Left renal pelvis (tissue), 4 donors: ENCODE measurements around the gene ZFPM1. TPM values are rescaled to one million over a fixed set of nuclear protein-coding genes. Genes with fewer than 3 reads are reported as not detected.

Experiments
- DNase-seq, 4 donors: peaks; one replicate each; pipeline ENCODE4 v3.0.0-alpha.2; 2013; ENCODE audit warnings: low read depth in 4 of 4, low spot score in 3 of 4
- polyA plus RNA-seq, 4 donors: library from polyadenylated mRNA; unstranded; fragments of 120-200 nt; gene quantifications; one replicate each; pipeline ENCODE4 v1.2.1, GENCODE V29; 2013; ENCODE audit not compliant: insufficient read length in 4 of 4

The ZFPM1 gene
- polyA plus RNA-seq, 4 donors: 2.2 to 5.3 (median 2.7) TPM

DNA sequence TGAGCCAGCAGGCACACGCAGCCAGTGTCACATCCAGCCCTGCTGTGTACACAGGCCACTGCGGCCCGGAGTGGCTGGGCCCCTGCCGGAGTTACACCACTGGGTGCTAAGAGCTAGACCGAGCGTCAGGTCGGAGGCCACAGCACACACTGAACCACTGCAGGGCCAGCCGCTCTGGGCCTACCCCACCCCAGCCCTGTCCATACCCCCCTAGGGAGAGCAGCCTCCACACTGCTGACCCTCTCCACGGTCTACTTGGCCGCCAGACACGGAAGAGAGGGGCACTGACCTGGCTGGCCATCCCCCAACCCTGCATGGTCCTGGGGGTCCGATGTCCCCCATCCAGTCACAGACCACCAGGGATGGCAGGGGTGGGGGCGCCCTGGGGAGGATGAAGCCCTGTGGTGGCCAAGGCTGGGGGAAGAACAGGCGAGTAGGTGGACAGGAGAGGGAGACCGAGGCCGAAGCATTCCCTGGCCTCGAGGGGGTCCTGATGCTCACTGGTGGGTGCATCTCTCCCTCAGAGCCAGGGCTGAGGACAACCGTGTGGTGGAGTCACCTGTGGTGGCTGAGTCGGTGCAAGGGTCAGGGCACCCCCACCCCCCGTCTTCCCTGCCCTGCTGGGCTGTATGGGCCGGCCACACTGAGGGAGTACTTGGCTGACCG is 82.2 kb downstream of the ZFPM1 start:
- DNase-seq: no peak

DNA sequence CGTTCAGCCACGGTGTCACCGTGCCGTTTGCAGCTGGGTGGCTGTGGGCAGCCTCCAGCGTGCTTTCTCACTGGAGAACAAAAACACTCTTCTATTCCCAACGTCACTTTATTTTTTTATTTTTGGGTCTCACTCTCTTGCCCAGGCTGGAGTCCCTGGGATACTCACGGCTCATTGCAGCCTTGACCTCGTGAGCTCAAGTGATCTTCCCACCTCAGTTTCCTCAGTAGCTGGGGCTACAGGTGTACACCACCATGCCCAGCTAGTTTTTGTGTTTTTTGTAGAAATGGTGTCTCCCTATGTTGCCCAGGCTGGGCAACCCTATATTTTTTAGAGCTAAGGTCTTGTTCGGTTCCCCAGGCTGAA is 82.8 kb downstream of the ZFPM1 start:
- DNase-seq: no peak

DNA sequence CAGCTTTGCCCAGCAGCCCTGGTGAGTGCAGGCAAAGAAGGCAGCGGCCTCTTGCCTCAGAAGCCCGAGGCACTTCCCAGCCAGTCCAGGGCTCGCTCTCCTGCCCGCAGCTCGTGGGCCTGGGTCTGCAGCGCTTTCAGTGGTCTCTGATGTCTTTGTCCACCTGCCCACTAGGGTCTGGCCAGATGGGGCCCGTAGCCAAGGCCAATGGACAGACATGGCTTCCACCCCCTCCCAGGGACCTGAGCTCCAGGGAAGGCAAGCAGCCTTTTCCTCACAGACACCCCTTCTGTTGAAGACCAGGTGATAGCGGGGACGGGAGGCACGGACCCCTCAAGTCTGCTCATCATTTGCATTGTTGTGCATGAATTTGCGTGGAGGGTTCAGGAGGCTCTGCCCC is 83.4 kb downstream of the ZFPM1 start:
- no peak for DNase-seq

DNA sequence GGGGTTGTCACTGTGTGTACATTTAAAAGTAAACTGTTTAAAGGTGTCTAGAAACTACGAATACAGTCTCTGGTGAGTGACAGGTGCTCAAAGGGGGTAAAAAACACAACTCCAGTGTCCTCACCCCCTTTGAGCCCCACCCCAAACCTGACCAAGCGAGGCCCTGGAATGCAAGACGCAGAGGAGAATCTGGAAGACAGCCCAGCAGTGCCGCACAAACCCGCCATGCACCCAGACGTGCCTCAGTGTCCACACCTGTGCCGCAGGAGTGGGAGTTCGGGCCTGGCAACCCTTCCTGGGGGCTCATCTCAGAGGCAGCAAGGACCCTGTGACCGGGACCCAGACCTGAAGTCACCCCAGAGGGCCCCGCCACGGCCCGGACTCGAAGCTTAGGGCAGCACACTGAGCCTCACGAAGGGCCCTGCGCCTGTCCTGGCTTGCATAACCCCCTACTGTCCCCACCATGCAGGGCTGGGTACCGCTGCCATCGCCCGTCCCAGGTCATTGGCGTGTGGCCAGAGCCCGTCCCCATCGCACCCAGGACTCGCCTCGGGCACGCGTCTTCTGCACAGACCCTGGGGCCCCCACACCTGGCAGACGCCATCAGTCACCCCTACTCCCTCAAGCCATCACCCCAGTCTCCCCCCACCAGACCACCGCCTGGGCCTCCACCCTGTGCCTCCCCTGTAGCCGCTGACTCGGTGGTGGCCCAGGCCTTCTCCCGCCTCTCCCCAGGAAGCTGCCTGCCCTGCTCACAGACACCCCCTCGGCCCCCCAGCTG is 84.1 kb downstream of the ZFPM1 start:
- DNase-seq: no peak

DNA sequence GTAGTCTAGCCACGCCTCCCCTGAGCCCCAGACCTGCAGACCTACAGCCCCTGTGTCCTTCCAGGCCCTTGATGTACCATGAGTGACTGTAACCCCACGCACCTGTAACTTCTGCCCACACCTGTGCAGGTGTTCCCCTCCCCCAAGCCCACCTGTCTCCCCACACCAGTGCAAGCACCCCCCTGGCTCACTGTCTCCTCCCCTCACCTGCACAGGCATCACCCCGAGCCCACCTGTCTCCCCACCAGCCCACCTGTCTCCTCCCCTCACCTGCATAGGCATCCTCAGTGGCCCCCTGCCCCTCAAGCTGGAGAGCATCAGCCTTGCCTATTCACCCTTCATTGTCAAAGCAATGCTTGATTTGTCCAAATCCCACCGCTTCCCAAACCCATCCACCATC is 84.8 kb downstream of the ZFPM1 start:
- DNase-seq: no peak

DNA sequence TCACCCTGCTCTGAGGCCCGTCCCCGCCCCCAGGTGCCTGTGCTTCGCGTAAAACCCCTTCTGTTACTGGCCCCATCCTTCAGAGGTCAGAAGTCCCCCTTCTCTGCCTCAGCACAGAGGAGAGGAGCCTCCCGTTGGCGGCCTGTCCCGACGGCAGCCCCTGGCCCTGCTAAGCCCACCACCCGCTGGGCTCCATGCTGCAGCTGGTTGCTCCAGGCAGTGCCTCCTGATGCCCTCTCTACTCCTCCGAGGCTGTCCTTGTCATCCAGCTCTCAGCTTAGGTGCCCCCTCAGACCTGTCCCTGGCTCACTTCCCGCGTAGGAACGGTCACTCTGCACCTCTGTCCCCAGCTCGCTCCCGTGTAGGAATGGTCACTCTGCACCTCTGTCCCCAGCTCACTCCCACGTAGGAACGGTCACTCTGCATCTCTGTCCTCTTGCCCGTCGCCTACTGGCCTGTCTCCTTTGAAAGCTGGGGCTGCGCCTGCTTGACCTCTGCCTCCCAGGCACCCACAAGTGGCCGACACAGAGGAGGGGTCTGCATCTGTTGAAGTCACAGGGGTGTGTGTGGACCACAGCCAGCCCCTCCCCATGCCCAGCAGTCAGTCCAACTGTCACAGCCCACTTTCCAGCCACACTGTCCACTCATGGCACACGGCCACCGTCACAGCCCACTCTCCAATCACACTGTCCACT is 85.4 kb downstream of the ZFPM1 start:
- DNase-seq: no peak

DNA sequence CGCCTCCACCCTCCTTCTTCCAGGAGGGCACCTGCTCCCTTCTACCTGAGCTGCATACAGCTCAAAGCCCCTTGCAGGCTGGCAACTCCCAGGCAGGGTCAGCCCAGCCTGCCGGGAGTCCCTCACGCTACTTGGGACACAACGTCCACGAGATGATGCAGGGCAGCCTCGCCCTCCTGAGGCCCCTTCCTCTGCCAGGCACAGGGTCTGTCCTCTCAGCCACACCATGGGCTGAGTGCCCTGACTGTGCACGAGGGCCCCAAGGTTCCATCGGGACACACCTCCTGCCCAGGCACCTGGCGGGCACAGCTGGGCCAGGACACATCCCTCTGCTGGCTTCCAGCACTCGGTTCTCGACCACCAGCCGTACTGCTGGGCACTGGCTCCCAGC is 86.2 kb downstream of the ZFPM1 start:
- DNase-seq: no peak

DNA sequence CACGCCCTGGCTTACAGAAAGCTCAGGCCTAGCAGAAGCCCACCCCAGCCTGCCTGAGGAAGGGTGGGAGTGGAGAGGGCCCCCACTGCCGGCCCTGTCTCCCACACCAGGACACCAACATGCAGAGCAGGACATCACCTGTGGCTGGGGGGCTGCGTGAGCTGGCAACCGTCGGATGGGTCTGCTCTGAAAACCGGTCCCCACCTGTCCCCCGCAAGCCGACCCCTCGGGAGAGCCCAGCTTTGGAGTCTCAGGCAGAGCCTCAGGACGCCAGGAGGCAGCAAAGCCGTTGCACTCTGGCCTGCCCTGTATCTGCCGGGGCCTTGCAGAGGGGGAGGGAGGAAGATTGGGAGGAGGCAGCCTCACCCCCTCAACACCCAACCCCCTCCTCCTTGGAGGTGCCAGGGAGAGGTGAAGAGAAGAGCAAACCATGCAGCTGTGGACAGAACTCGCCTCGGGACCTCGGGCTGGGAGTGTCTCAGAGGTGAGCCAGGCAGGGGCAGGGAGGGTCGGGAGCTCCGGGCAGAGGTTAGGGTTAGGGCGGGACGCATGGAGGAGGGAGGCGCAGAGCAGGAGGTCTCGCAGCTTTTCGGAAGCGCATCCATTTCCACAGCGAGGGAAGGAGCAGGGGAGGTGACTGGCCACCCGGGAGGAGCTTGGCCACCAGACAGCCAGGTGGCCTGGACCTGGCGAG is 86.7 kb downstream of the ZFPM1 start:
- DNase-seq: no peak

DNA sequence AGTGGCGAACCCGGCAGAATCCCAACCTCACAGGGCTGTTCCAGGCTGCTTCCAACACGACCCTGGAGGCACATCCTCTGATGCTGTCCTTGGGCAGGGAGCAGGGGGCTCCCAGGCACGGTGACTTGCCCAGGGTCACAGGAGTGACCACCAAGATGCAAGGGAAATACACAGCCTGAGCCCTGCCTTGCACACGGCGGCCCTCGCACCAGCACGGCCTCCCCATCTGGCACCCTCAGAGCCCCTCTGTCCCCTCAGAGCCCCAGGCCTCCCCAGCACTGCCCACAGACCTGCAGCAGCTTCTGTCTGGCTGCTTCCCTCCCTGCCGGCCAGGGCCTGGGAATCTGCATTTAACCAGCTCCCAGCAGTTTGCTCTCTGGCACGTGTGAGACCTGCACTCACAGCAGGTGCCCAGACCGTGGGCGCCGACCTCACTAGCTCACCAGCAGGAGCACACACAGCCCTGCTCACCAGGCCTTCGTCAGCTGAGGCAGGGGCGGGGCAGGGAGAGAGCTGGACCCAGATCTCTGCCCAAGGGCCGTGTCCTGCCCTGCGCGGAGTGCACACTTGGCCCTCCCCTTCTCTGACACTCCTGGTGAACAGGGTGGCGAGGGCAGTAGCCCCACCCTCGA is 87.4 kb downstream of the ZFPM1 start:
- DNase-seq: no peak

DNA sequence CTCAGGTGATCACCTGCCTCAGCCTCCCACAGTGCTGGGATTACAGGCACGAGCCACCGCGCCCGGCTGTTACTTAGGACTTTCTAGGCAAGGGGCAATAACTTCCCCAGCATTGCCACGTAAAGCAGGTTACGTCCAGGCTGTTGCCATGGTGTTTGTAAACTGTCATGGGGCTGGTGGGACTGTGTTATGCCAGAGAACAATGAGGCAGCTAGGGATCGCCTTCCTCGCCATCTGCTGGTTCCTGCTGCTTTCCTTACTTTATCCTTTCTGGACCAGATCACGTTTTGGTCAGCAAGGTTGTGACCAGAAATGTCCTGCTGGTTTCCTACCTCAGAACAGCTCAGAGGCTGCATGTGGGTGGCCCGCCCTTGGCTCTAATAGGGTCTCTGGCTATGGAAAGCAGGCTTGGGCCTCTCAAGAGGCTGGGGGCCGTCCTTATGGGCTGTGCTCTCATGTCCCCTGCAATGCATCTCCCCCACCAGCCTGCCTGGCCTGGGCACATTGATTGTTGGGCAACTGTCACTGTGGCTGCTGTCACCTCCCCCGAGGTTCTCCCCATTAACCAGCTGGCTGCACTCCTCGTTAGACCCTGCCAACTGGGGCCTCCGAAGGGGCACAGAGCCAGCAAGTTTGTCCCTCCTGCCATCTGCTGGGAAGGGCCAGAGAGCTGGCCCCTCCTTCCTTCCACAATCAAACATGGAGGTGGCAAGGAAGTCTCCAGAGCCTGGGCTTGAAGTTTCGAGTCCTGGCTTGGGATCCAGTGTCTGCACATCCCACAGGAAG is 88.9 kb downstream of the ZFPM1 start:
- DNase-seq: no peak

DNA sequence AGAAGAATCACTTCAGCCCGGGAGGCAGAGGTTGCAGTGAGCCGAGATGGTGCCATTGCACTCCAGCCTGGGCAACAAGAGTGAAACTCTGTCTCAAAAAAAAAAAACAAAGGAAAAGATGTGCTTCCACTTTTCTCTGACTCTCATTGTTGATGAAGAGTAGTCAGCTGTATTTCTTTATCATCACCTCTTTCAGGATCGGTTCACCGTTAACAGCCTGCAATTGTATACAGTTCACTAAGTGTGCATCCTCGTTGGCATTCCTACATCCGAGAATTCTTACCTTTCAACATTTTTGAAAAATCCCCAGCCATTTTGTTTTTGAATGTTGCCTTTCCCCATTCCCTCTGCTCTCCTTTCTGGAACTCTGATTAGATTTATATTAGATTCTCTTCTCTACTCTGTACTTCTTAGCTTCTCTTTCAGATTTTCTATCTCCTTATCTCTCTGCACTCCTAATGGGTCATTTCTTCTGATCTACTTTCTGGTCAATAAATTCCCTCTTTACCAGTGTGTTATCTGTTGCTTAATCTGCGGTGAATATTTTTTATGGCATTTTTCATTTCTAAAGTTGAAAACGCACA is 90.2 kb downstream of the ZFPM1 start:
- no peak for DNase-seq

DNA sequence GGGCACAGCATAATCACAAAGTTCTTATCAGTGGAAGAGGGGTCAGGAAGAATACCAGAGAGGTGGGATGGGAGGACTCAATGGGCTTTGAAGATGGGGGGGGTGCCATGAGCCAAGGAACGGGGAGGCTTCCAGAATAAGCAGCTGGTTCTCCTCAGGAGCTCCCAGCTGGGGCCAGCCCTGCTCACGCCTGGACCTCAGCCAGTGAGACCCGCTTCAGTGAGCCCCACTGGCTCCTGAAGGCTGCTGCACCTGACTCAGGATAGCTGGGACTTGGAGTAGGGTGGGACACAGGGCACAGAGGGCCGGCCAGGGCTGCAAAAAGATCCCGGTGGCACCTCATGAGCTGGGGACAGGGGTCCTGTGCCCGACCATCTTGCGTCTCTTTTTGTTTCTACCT is 92.7 kb downstream of the ZFPM1 start:
- DNase-seq: no peak

DNA sequence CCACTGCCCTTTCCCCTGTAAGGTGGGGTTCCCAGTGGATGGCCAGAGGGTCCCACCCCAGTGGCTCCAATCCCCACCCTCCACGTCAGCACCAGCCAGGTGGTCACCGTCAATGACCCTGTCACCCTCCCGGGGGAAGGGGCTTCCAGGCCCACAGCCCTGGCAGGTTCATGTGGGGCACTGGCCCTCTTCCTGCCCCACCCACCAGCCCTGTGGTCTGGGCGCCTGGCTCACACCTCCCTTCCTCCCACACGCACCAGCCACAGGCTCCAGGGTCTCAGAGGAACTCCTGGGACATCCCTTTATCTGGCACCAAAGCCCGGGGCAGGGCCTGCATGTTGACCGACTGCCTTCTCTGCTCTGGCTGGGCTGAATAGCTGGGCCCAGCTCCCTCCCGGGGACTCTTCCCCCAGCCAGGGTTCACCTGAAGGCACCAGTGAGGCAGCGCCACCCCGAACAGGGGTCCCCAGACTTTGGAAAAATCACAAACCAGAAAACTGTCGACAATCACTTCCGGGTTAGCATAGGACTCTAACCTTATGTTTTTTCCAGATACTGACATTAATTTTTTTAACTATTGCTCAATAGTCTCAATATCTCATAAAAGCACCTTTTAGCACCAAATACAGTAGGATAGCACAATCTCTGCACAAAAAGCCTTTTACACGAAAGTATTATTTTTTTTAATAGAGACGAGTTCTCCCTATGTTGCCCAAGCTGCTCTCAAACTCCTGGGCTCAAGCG is 95.2 kb downstream of the ZFPM1 start:
- no peak for DNase-seq

DNA sequence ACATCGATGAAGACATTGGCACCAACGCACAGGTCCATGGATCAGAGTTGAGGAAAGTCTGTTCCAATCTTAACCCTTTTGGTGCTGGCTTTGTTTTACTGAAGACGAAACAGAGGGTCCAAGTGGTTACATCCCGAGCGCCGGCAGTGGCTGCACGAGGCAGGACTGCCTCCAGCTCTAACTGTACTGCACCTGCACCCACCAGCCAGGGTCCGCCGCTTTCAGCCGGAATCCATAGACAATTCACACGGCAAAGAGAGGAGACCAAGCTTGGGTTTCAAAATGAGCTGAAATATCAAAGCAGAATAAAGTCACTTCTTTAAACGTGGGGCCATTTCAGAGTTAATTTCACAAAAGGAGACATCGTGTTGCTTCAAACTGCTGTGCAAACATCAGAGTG is 95.9 kb downstream of the ZFPM1 start:
- DNase-seq: no peak

DNA sequence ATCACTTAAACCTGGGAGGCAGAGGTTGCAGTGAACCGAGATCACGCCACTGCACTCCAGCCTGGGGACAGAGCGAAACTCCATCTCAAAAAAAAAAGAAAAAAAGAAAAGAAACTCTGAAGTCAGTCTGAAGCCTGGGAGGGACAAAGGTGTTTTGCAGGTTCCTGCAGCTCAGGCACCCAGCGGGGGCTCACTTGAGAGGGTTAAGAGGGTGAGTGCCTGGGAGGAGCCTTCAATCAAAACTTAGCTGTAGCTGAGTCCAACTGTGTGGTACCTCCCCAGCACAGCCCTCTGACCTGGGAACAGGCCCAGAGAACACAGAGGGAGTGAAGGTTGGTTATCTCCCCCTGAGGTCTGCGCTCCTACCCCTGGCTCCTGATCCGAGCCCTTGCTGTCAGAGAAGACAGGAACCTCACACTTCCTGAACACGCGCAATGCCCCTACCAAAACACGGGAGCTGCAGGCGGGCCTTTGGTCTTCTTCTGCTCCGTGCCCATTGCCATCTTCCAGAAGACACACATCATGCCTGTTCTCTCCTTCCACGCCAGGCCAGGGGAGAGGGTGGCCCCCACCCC is 96.7 kb downstream of the ZFPM1 start:
- DNase-seq: no peak

DNA sequence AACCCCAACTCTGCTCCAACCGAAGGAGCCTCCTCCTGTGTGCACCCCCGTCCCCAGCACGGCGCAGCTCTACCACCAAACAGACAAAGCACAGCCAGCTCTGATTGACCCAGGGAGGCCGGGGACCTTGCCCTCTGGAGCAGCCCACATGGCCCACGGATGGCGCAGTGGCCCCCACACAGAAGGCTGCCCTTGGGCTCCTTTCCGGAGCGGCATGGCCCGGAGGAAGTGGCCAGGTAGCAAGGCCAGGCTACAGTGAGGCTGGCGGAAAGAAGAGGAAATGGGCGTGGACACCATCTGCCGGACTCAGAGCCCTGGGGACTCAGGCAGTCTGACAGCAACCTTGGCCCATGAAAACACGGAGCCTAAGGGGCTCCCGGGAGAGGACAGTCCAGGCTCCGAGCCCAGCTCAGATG is 97.2 kb downstream of the ZFPM1 start:
- no peak for DNase-seq

DNA sequence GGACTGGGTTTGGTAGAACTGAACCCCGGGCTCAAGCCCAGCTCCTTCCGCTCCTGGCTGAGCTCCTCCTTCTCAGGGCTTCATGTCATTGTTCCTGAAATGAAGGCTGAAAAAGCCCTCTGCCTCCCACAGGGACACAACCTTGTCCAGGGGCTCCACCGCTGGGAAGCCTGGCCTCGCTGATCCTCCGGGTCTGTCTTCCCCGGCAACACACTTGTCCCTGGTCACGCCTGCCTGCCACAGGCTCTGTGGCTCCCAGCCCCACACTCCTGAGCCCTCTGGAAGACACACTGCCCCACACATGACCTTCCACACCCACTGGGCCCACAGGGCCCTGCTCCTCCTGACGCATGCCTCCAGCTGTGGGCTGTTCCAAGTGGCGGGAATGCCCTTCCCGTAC is 99.1 kb downstream of the ZFPM1 start:
- DNase-seq: no peak

DNA sequence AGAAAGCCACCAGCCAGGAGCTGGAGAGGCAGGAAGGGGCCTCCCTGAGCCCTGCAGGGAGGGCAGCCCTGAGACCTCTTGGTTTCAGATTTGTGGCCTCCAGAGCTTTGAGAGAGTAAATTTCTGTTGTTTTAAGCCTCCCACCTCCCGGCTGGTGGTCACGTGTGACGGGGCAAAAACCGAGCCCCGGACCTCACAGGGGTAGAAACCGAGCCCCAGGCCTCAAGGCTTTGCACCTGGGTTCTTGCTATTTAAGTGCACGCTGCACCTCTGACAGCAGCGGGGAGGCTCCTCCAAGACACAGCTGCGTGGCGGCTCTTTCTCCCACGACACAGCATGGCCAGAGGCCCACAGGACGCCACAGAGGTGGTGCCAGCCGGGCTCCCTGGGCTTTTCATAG is 99.7 kb downstream of the ZFPM1 start:
- no peak for DNase-seq

DNA sequence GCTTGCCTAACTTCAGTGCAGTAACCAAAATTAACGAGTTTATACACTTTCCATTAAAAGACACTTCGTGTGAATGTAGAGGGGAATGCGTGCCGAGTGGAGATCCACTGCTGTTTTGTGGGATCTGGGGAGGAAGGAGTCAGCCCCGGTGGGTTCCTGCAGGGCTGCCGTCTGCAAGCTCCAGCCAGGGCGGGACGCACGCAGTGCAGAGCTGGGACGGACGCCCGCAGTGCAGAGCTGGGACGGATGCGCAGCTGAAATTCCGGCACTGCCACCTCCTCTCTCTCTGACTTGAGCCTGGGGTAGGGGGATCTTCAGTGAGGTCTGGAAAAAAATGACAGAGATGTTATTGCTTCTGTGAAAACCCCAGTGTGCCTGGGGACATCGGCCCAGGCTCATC is 100.7 kb downstream of the ZFPM1 start:
- no peak for DNase-seq
